ENCODE measurements around the gene GJB4.
"Not testable (repeated sequence)": the region's sequence is repeated elsewhere in the genome, so short reads cannot be mapped to it uniquely, and the experiment has no call there.

The GJB4 gene

GRCh38 chr1:34747638-34747941 lies 11.9 kb upstream of the GJB4 start:
- DNase-seq = no peak

GRCh38 chr1:34749992-34750391 lies 9.5 kb upstream of the GJB4 start:
- DNase-seq = no peak

GRCh38 chr1:34750610-34751009 lies 8.9 kb upstream of the GJB4 start:
- no peak for DNase-seq

- DNase-seq = no peak
These were observed 6.4 kb upstream of the GJB4 start for GRCh38 chr1:34753163-34753562.

GRCh38 chr1:34754964-34755637 lies 4.4 kb upstream of the GJB4 start, which contains the start of gene GJB5:
Gene GJB5 (plus strand): TSS chr1:34755047. CDS start chr1:34757331, 2,284 bp downstream.
- DNase-seq = no peak

- no peak for DNase-seq
These were observed 3.6 kb upstream of the GJB4 start for GRCh38 chr1:34755961-34756360.

- DNase-seq = no peak
These were observed 2.2 kb upstream of the GJB4 start for GRCh38 chr1:34757386-34757785.

GRCh38 chr1:34758751-34759150 lies 789 bp upstream of the GJB4 start:
- no peak for DNase-seq

- no peak for DNase-seq
These were observed 1.7 kb downstream of the GJB4 start for GRCh38 chr1:34761176-34761761.

GRCh38 chr1:34761776-34762307 lies 2.3 kb downstream of the GJB4 start:
- no peak for DNase-seq

- no peak for DNase-seq
These were observed 3.1 kb downstream of the GJB4 start for GRCh38 chr1:34762474-34763141.

GRCh38 chr1:34763142-34763781 lies 3.7 kb downstream of the GJB4 start:
- DNase-seq = no peak

- DNase-seq = no peak
These were observed 9.3 kb downstream of the GJB4 start for GRCh38 chr1:34768856-34769255.

GRCh38 chr1:34770891-34771504 lies 11.5 kb downstream of the GJB4 start:
- no peak for DNase-seq

- DNase-seq = no peak
These were observed 12.2 kb downstream of the GJB4 start for GRCh38 chr1:34771573-34772371.

GRCh38 chr1:34773114-34773513 lies 13.6 kb downstream of the GJB4 start:
- not testable (repeated sequence) for DNase-seq

GRCh38 chr1:34774957-34775356 lies 15.4 kb downstream of the GJB4 start:
- DNase-seq = no peak

- DNase-seq = no peak
These were observed 17.4 kb downstream of the GJB4 start for GRCh38 chr1:34776911-34777310.

- no peak for DNase-seq
These were observed 18.2 kb downstream of the GJB4 start for GRCh38 chr1:34777519-34778321.

GRCh38 chr1:34778381-34778780 lies 18.8 kb downstream of the GJB4 start:
- no peak for DNase-seq

GRCh38 chr1:34779005-34779404 lies 19.5 kb downstream of the GJB4 start:
- DNase-seq = no peak

GRCh38 chr1:34779526-34779925 lies 20.0 kb downstream of the GJB4 start:
- DNase-seq = no peak

Measured in activated CD8-positive, alpha-beta memory T cell treated with anti-CD3 and anti-CD28 coated beads, Interleukin-2, amount 50 U/mL, for 4 hours (primary cell).